TTC549 (cell line): ENCODE measurements around the gene TRIM44.
"Not testable (repeated sequence)": the region's sequence is repeated elsewhere in the genome, so short reads cannot be mapped to it uniquely, and the experiment has no call there.

ENCODE experiments used
- FAIRE-seq: peaks from 2 replicates; lab custom pipeline; 2012; peaks lifted over from hg19 to GRCh38; lab: Jason Lieb, UNC

TRIM44 gene

GRCh38 chr11:35857922-35858321, 195.3 kb downstream of the TRIM44 start:
- no peak for FAIRE-seq

- FAIRE-seq: no peak
Observed at GRCh38 chr11:35859301-35859700, 196.7 kb downstream of the TRIM44 start.

GRCh38 chr11:35860194-35860593, 197.6 kb downstream of the TRIM44 start:
- not testable (repeated sequence) for FAIRE-seq

DNA sequence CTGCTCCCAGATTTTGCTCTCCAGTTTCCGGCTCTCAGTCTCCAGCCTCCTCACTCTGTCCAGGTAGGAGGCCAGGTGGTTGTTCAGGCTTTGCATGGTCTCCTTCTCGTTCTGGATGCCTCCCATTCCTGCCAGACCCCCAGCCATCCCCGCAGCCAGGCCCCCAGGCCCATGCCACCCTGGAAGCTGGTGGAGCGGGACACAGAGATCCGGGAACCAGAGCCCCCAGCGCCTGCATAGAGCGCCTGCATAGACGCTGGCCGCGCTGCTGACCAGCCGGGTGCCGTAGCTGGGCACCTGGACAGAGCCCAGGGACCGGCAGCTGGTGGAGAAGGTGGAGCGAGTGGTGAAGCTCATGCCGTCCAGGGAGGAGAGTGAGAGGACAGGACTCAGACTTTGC, 198.6 kb downstream of the TRIM44 start:
- FAIRE-seq: no peak

DNA sequence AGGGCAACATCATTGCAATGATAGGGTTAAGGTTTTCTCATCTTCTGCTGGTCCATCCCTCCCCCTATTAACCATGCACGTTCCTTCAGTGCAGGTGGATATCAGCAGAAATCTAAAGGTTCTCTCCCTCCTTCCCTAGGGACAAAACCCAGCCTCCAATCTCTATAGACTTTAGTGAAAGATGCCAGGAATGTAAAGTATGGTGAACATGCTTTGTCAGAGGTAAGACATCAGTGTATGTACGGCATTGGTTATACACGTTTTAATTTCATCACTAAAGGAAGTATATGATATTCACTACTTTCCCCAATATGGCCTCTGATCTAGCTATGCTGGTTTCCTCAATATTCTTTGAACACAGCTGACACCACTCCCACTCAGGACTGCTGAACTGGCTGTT, 200.1 kb downstream of the TRIM44 start:
- no peak for FAIRE-seq

DNA sequence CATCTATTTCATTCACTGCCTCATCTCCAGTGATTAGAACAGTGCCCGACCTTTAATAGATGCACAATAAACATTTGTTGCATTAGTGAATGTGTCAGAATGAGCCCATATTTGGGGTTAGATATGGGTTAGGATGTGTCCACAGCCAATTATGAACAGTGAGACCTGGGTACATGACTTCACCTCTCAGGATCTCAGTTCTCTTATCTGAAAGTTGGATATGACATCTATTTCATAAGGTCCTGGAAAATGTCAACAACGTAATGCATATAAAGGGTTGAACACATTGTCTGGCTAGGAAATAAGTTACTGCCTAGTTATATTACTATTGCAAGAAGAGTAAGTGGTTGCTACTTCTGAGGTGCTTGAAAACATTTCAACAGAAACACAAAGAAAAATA, 201.6 kb downstream of the TRIM44 start:
- no peak for FAIRE-seq

- FAIRE-seq: no peak
Observed at GRCh38 chr11:35866601-35867000, 204.0 kb downstream of the TRIM44 start.
